ENCODE data around the gene CDHR2.
"Not testable (repeated sequence)": the region's sequence is repeated elsewhere in the genome, so short reads cannot be mapped to it uniquely, and the experiment has no call there.

Gene CDHR2

GRCh38 chr5:176596689-176597416, 47.7 kb downstream of the CDHR2 start:
- DNase-seq (ENCODE audit: low read depth in 2 of 2) = peak; percentile 37 to 48

DNA sequence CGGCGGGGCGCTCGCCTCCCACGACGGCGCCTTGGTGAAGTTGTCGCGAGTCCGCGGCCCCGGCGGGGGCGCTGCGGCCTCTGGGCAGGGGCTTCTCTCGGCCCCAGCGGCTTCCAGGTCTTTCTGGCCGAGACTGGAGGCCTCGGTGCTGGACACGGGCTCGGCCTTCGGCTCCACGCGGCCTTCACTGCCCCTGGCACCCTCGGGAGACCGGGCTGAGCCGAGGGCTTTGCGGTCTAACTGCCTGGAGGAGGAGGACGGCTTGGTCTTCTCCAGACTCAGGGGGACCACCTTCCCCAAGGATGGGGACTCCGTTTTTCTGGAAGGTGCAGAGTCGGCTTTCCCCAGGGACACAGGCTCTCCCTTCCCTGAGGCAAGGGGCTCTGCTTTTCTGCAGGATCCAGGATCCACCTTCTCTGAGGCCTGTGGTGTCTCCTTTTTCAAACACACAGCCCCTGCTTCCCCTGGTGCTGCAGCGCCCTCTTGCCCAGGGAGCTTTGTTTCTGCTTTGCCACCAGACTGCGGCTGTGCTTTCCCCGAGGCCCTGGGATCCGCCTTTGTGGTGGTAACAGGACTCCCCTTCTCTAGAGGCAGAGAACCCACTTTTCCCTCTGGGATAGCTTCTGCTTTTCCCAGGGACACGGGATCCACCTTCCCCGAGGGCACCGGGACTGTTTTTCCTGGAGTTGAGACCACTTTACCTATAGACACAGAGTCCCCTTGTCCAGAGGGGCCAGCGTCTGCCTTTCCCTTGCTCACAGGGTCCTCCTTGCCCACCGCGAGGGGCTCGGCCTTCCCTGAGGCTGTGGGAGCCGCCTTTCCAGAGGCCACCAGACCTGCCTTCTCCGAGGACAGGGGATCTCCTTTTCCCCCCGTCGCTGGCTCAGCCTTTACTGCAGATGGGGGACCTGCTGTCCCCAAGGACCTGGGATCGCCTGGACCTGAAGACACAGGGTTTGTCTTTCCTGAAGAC, 48.6 kb downstream of the CDHR2 start:
- no peak for DNase-seq (ENCODE audit: low read depth in 2 of 2)

DNA sequence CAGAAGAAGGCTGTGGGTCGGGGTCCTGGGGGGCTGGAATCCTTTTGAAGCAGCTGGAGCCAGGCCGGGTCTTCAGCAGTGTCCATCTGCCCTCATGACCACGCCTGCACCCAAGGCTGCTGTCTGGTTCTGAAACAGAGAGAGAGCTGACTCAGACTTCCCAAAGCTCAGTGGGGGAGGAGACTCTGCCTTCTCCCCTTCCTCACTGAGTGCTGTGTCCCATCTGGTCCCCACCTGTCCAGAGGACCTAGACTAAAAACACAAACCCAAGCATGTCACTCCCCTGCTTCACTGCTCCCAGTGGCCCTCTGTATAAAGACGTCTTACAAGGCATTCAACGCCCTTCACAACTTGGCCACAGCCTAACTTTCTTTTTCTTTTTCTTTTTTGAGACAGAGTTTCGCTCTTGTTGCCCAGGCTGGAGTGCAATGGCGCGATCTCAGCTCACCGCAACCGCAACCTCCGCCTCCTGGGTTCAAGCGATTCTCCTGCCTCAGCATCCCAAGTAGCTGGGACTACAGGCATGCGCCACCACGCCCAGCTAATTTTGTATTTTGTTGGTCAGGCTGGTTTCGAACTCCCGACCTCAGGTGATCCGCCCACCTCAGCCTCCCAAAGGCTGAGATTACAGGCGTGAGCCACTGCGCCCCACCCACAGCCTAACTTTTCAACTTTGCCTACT, 50.7 kb downstream of the CDHR2 start:
- DNase-seq (ENCODE audit: low read depth in 2 of 2) = not testable (repeated sequence)

DNA sequence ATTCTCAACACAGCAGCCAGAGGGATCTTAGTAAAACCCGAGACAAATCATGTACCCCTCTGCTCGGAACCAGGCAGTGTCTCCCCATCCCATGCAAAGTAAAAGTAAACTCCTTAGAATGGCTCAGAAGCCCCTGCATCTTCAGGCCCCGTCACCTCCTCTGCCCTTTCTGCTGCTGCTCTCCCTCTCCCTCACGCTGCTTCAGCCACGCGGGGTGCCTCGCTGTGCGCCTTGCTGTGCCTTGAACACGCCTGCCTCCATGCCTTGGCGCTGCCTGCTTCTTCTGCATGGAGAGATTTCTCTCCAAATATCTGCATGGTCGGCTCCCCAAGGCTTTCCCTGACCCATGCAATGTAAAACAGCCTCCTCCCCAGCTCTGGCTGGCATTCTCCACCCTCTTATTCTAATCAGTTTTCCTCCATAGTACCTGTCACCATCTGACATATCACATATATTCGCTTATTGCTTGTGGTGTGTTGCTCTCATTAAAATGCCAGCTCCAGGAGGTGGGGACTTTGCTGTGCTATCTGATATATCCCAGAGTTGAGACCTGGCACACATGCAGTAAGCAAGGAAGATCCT, 52.9 kb downstream of the CDHR2 start:
- DNase-seq (ENCODE audit: low read depth in 2 of 2) = no peak

DNA sequence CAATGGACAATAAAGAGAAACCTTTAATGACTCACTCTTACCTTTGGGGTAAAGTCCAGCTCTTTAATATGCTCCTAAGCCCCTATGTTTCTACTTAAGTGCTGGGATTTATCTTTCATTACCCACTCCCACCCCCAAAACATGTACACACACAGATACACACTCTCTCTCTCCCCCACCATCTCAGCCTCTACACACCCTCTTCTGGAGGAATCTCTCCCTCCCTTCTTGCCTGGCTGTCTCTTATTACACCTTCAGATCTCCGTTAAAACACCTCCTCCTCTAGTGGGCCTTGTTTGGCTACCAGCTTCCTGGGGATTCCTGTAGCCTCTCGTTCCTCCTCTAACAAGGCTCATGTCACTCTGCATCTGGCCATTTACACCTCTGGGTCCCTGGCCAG, 53.9 kb downstream of the CDHR2 start:
- no peak for DNase-seq (ENCODE audit: low read depth in 2 of 2)

GRCh38 chr5:176606032-176606431, 56.9 kb downstream of the CDHR2 start:
- DNase-seq (ENCODE audit: low read depth in 2 of 2) = no peak

GRCh38 chr5:176606875-176607274, 57.7 kb downstream of the CDHR2 start:
- no peak for DNase-seq (ENCODE audit: low read depth in 2 of 2)

GRCh38 chr5:176608142-176608705, 59.1 kb downstream of the CDHR2 start:
- DNase-seq (ENCODE audit: low read depth in 2 of 2) = no peak

DNA sequence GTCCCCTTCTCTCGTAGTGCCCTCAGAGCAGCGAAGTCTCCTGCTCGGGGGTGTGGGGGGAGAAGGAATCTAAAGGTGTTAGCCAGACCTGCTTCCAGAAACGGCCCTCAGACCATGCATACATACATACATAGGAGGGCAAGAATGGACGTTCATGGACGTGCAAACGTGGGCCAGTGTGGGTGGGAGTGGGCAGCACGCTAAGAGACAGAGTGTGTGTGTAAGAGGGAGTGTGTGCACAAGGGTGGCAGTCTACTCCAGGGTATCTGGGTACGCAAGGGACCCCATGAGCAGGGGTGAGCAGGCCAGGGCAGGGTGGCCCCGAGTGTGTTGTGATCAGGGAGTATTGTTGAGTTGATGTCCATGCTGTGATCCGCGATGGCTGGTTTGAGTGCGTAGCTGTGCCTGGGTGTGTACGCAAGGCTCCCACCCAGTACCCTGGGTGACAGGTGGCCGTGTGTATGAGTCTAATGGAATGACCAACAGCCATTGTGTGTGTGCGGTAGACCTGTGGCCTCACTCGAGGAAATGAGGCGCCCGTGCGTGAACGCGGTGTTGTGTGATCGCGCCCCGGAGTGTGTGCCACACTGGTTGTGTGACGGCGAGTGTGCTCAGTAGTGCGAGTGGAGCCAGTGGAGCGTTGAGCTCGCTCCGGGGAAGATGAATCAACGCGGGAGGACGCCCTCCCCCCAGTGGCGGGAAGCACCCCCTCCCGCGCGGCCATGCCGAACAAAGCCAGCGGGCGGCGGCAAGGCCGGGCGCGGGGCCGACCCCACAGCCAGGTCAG, 60.0 kb downstream of the CDHR2 start:
- DNase-seq (ENCODE audit: low read depth in 2 of 2) = no peak

DNA sequence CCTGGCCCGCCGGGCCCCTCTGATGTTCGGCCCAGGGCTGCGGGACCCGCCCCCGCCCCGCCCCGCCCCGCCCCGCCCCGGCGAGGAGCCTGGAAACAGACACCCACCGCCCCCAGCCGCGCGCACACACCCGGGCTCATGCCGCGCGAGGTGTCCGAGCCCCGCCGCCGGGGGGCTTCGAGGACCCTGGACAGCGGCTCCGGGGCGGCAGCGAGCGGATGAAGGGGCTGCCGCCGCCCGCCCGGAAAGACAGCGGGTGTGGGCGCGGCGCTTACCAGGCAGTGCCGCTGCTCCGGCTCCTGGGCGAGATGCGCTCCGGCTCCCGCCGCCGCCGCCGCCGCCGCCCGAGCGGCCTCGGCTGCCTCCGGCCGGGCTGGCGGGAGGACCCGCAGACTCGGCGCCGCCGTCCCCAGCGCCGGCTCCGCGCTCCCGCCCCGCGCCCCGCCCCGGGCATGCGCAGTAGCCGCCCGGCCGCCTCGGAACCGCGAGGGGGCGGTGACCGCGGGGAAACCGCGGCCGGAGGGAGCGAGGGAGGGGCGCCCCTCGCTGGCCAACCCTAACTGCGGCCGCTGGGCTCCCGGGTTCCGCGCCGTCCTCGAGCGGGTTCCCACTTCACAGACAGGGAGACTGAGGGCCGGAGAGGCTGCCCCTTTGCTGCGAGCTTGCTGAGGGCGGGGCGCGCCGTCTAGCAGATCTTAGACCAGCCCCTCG, 60.7 kb downstream of the CDHR2 start, which contains the start of gene GPRIN1:
TSS of gene GPRIN1 (minus strand) at position 433 of the 711 bp plus-strand sequence. CDS start 10,322 bp downstream, outside the sequence.
- peak; percentile 49 to 55 for DNase-seq (ENCODE audit: low read depth in 2 of 2)

GRCh38 chr5:176610435-176610773, 61.3 kb downstream of the CDHR2 start:
- no peak for DNase-seq (ENCODE audit: low read depth in 2 of 2)

DNA sequence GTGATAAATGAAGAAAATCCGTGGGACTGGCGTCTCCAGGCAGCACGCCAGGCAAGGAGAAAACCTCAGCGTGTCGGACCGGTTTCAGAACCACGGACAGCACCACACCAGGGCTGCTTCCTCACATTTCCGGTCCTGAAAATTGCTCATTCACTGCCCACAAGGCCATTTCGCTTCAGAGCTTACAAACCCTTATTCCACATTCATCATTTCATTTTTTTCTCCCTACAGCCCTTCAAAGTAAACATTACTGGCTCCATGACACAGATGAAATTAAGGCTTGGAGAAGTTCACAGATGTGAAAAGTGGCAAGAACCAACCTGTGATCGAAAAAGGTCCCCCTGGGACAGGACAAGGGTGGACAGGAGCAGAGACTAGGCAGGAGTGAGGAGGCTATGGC, 62.3 kb downstream of the CDHR2 start:
- peak in 1 of 2 donors; percentile 50 for DNase-seq (ENCODE audit: low read depth in 2 of 2)

DNA sequence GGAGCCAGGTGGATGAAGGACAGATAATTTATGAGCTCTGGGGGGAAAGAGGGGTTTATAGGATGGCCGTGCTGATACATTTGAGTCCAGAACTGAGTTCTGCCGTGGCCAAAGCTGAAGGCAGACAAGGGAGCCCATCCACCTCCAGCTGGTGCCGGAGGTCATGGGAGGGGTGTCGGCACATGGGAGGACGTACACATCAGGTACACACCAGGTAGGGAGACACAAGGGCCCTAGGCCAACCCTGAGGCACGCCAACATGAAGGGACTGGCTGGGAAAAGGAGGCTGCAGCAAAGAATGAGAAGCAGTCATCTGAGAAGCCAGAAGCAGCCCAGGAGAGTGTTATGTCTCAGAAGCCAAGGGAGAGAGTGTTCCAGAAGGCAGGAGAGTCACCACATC, 62.9 kb downstream of the CDHR2 start:
- no peak for DNase-seq (ENCODE audit: low read depth in 2 of 2)

- DNase-seq (ENCODE audit: low read depth in 2 of 2) = no peak
These were observed 63.7 kb downstream of the CDHR2 start for GRCh38 chr5:176612855-176613254.

DNA sequence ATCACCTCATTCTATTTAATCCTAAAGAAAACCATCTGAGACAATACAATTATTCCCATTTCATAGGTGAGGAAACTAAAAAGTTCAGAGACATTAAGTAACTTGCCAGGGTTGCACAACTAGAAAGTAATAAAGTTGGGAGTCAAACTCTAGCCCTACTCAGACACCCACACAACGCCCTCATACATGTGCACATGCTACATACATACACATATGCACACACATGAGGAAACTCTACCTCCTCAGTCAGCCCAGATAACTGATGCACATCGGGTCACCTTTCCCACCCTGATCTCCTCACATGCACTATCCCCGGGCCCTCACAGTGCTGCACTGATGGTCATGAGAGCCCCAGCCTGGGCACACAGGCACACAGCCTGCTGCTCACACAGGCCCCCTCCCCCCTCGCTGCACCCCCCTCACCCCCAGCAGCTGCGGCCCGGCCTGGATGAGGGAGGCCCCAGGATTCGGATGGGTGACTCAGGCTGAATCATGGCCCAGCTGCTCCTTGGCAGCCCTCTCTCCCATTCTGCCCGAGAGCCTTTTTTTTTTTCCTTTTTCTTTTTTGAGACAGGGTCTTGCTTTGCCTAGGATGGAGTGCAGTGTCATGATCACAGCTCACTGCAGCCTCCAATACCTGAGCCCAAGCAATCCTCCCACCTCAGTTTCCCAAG, 65.8 kb downstream of the CDHR2 start:
- DNase-seq (ENCODE audit: low read depth in 2 of 2) = no peak

GRCh38 chr5:176616511-176616910, 67.4 kb downstream of the CDHR2 start:
- DNase-seq (ENCODE audit: low read depth in 2 of 2) = no peak

- DNase-seq (ENCODE audit: low read depth in 2 of 2) = no peak
These were observed 69.6 kb downstream of the CDHR2 start for GRCh38 chr5:176618783-176619182.

DNA sequence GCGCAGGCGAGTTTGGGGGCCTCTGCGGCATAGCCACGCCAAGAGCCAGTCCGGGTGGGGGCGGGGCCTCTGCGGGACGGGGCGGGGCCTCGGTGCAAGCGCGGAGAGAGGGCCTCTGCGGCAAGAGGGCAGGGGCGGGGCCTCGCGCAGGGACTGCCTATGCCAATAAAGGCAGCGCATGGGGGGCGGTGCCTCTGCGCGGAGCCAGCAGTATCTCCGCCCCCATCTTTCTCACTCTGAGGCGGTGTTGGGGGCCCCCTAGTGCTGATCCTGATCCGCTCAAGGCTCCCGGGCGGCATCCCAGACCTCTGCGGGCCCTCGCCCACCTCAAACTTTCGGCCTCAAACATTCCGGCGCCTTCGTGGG, 70.0 kb downstream of the CDHR2 start:
- peak; percentile 81 to 86 for DNase-seq (ENCODE audit: low read depth in 2 of 2)

- no peak for DNase-seq (ENCODE audit: low read depth in 2 of 2)
These were observed 70.6 kb downstream of the CDHR2 start for GRCh38 chr5:176619569-176620332.

Measured in stimulated activated CD4-positive, alpha-beta T cell treated with anti-CD3 and anti-CD28 coated beads, Interleukin-4, amount 100 ng/mL, for 48 hours (primary cell).